HepG2 (cell line): ENCODE data around the gene CRHR1. TPM values are rescaled to one million over a fixed set of nuclear protein-coding genes. Genes with fewer than 3 reads are reported as not detected.

Experiments used
- DR1 ChIP-seq: sonication (generic); formaldehyde crosslinking; IDR thresholded peaks from 2 replicates; pipeline ENCODE4 v1.8.0; 2021; ENCODE audit warnings: mild to moderate bottlenecking, missing genetic modification reagents, inconsistent platforms
- GATAD1 ChIP-seq: IDR thresholded peaks from 2 replicates; pipeline ENCODE4 v1.6.1; 2016; ENCODE audit warnings: missing genetic modification reagents, missing compliant biosample characterization
- HNRNPK ChIP-seq: fragments of 200-400 bp; formaldehyde crosslinking; IDR thresholded peaks from 2 replicates; pipeline ENCODE4 v1.6.1; 2018; ENCODE audit warnings: low read length, low read depth, moderate library complexity, mild to moderate bottlenecking; ENCODE audit not compliant: poor library complexity, severe bottlenecking
- KIAA2018 ChIP-seq: sonication (generic); formaldehyde crosslinking; IDR thresholded peaks from 2 replicates; pipeline ENCODE4 v1.5.0; 2020; ENCODE audit warnings: mild to moderate bottlenecking, missing genetic modification reagents, borderline replicate concordance
- KLF15 ChIP-seq: sonication (generic); formaldehyde crosslinking; IDR thresholded peaks from 2 replicates; pipeline ENCODE4 v1.8.1; 2023; ENCODE audit warnings: borderline replicate concordance, mild to moderate bottlenecking, inconsistent platforms, missing genetic modification reagents, mixed read lengths
- ZC3H4 ChIP-seq: sonication (generic); formaldehyde crosslinking; IDR thresholded peaks from 2 replicates; pipeline ENCODE4 v1.4.0; 2020; ENCODE audit warnings: missing genetic modification reagents, borderline replicate concordance
- ZFP41 ChIP-seq: sonication (generic); formaldehyde crosslinking; IDR thresholded peaks from 2 replicates; pipeline ENCODE4 v1.4.0; 2020; ENCODE audit warnings: mild to moderate bottlenecking, missing genetic modification reagents, borderline replicate concordance
- ZNF407 ChIP-seq: sonication (generic); formaldehyde crosslinking; IDR thresholded peaks from one replicate; pipeline ENCODE4 v1.5.1; 2020; ENCODE audit warnings: mild to moderate bottlenecking, missing genetic modification reagents; ENCODE audit errors: not compliant biosample characterization
- polyA plus RNA-seq, 8 experiments: library from polyadenylated mRNA; depleted of rRNA in 3 of 8; stranded (reverse) in 7 of 8; unstranded in 1 of 8; fragments of >200 nt; fragmentation: Illumina TruSeq in 4 of 8; extraction: Trizol in 4 of 8; gene quantifications; 2 replicates each; pipeline versions ENCODE4 v1.2.1 to v1.2.3, GENCODE V29; 2011 to 2016; ENCODE audit warnings: low read depth in 4 of 8, missing spikeins in 1 of 8, mixed read lengths in 1 of 8; ENCODE audit not compliant: insufficient read depth in 1 of 8
- total RNA-seq, 5 experiments: library from RNA; depleted of rRNA; stranded (reverse); fragments of >200 nt; fragmentation: Illumina TruSeq; extraction: Trizol; gene quantifications; 2 replicates each; pipeline ENCODE4 v1.2.3, GENCODE V29; 2016; ENCODE audit warnings: low read depth in 1 of 5
- TF ChIP-seq, protein P1 (sequence below): IDR thresholded peaks from 2 replicates; pipeline ENCODE4 v1.6.1; 2016; ENCODE audit warnings: low read depth, control low read depth

Gene CRHR1
- total and polyA plus RNA-seq, 2 of the 13 experiments (the other 11 are each of a cell fraction or from before 2014, with no cell fraction given): not detected

GRCh38 chr17:45857977-45858708, 74.0 kb downstream of the CRHR1 start (continued):
- TF ChIP-seq KIAA2018 (CRISPR knock-in tag) (no peak), HNRNPK (no peak), DR1 (no peak), KLF15 (CRISPR knock-in tag) (peak; percentile 55; the same call in 1 of the 2 replicates), ZFP41 (CRISPR knock-in tag) (no peak), ZNF407 (CRISPR knock-in tag) (no peak), GATAD1 (CRISPR knock-in tag) (peak; percentile 33; the same call in 1 of the 2 replicates), ZC3H4 (CRISPR knock-in tag) (no peak)
- TF ChIP-seq, protein P1, sequence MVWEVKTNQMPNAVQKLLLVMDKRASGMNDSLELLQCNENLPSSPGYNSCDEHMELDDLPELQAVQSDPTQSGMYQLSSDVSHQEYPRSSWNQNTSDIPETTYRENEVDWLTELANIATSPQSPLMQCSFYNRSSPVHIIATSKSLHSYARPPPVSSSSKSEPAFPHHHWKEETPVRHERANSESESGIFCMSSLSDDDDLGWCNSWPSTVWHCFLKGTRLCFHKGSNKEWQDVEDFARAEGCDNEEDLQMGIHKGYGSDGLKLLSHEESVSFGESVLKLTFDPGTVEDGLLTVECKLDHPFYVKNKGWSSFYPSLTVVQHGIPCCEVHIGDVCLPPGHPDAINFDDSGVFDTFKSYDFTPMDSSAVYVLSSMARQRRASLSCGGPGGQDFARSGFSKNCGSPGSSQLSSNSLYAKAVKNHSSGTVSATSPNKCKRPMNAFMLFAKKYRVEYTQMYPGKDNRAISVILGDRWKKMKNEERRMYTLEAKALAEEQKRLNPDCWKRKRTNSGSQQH (CRISPR knock-in tag): peak; percentile 90; the same call in 1 of the 2 replicates
